ENCODE data around the gene CCDC138.
A peak's percentile ranks its signal among the peaks of the same experiment; 100 is the strongest.
"Not testable (repeated sequence)": the region's sequence is repeated elsewhere in the genome, so short reads cannot be mapped to it uniquely, and the experiment has no call there.

The CCDC138 gene, protein sequence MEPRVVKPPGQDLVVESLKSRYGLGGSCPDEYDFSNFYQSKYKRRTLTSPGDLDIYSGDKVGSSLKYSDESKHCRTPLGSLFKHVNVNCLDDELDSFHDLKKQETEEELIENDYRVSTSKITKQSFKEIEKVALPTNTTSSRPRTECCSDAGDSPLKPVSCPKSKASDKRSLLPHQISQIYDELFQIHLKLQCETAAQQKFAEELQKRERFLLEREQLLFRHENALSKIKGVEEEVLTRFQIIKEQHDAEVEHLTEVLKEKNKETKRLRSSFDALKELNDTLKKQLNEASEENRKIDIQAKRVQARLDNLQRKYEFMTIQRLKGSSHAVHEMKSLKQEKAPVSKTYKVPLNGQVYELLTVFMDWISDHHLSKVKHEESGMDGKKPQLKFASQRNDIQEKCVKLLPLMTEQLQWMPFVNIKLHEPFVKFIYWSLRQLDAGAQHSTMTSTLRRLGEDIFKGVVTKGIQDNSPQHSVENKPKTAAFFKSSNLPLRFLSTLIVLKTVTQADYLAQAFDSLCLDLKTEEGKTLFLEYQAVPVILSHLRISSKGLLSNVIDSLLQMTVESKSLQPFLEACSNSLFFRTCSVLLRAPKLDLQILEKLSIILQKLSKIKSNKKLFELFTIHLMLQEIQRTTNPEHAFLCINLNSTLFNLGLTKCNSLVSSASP

DNA sequence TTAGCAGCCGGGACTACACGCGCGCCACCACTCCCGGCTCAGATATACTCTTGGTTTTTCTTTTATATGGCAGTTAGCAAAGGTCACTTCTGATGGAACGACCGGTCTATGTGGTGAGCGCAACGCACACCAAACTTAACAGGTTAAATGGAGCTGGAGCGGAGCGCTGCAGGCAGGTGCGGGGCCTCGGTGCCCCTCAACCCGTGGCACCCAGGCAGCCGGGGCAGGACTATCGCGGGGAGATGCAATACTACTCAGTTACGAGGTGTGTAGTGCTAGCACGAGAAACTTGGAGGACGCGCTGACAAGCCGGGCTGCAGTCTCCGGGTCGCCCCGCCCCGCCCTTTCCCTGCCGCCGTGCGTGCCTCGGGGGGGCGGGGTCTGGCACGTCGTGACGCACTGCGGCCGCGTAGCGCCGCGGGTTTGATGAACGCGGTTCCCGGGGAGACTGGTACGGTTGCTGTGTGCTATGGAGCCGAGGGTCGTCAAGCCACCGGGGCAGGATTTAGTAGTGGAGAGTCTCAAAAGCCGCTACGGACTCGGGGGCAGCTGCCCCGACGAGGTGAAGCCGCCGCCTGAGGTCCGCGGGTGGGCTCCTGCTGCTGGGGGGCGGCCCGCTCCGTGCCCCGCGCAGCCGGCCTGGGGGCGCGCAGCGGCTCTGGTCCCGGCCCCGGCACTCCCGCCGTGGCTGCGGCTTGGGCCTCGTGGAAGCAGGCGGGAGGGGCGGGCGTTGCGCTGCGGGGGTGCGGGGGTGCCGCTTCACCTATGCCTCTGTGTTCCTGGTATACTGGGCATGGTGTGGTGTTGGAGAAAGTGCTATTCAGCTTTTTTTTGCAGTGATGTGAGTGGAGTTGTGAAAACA lies at the start of gene CCDC138:
TSS of gene CCDC138 (plus strand) at position 418 of the 862 bp plus-strand sequence. CDS start at position 470, 52 bp downstream.
- DNase-seq (ENCODE audit: extremely low read depth in 1 of 2, low read depth in 1 of 2), result peak; percentile 71 to 88

DNA sequence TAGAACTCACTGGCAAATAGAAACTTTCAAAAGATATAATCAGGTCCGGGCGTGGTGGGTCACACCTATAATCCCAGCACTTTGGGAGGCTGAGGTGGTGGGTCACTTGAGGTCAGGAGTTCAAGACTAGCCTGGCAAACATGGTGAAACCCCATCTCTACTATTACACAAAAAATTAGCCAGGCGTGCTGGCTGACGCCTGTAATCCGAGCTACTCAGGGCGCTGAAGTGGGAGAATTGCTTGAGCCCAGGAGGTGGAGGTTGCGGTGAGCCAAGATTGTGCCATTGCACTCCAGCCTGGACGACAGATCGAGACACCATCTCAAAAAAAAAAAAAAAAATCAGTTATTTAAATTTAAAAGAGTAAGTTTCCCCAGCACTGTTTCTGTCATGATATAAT lies 28.6 kb upstream of the CCDC138 start:
- DNase-seq (ENCODE audit: extremely low read depth in 1 of 2, low read depth in 1 of 2), result not testable (repeated sequence)

- DNase-seq (ENCODE audit: extremely low read depth in 1 of 2, low read depth in 1 of 2), result not testable (repeated sequence)
Measured at GRCh38 chr2:108762618-108763017, 24.0 kb upstream of the CCDC138 start.

GRCh38 chr2:108766671-108767070 lies 19.9 kb upstream of the CCDC138 start:
- not testable (repeated sequence) for DNase-seq (ENCODE audit: extremely low read depth in 1 of 2, low read depth in 1 of 2)

DNA sequence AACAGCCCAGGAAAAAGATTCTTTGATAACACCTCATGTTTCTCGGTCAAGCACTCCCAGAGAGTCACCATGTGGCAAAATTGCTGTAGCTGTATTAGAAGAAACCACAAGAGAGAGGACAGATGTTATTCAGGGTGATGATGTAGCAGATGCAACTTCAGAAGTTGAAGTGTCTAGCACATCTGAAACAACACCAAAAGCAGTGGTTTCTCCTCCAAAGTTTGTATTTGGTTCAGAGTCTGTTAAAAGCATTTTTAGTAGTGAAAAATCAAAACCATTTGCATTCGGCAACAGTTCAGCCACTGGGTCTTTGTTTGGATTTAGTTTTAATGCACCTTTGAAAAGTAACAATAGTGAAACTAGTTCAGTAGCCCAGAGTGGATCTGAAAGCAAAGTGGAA lies 18.7 kb upstream of the CCDC138 start:
- DNase-seq (ENCODE audit: extremely low read depth in 1 of 2, low read depth in 1 of 2), result not testable (repeated sequence)

GRCh38 chr2:108776475-108776874 lies 10.1 kb upstream of the CCDC138 start:
- DNase-seq (ENCODE audit: extremely low read depth in 1 of 2, low read depth in 1 of 2), result no peak

GRCh38 chr2:108778857-108779256 lies 7.7 kb upstream of the CCDC138 start:
- no peak for DNase-seq (ENCODE audit: extremely low read depth in 1 of 2, low read depth in 1 of 2)

DNA sequence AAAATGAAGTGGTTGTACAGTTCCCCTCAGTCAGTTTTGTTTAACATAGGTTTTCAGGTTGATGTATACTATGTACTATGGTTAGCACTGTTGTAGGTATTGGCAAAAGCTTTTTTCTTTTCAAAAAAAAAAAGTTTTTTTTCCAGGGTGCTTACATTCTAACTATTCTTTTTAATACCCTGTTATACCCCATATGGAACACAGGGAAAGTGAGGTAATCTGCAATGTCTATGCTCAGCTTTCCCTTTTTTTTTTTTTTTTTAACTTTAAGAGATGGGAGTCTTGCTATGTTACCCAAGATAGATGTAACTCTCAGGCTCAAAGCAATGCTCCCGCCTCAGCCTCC lies 590 bp upstream of the CCDC138 start:
- DNase-seq (ENCODE audit: extremely low read depth in 1 of 2, low read depth in 1 of 2), result no peak

DNA sequence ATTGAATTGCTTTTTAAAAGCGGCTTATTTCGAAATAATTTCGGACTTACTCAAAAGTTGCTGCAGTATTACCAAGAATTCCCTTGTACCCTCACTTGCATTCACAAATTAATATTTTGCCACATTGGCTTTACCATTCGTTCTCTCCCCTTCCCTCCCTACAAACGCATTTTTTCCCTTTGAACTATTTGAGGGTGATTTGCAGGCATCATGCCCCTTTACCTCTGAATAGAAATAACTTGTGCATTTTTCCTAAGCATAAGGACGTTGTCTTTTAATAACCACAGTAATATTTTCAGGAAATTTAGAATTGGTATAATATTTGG lies 608 bp downstream of the CCDC138 start:
- DNase-seq (ENCODE audit: extremely low read depth in 1 of 2, low read depth in 1 of 2), result no peak

- no peak for DNase-seq (ENCODE audit: extremely low read depth in 1 of 2, low read depth in 1 of 2)
Measured at GRCh38 chr2:108803045-108803736, 16.6 kb downstream of the CCDC138 start.

DNA sequence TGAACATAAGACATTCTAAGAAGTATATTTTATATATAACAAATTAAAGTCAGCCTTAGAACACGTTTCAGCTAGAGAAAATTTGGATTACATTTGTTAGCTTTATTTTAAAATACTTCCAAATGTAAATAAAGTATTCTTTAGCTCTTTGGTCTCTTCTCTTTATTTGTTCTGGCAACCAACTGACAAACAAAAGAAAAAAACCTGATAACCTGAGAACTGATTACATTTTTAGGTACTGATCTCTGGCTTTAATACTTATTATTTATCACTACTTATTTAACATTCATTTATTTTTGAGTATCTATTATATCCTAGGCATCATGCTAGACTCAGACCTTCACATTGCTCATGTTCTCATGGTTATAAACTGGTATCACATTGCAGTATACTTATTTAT lies 18.5 kb downstream of the CCDC138 start:
- no peak for DNase-seq (ENCODE audit: extremely low read depth in 1 of 2, low read depth in 1 of 2)

- DNase-seq (ENCODE audit: extremely low read depth in 1 of 2, low read depth in 1 of 2), result no peak
Measured at GRCh38 chr2:108805782-108806181, 19.2 kb downstream of the CCDC138 start.

GRCh38 chr2:108806371-108807113 lies 20.0 kb downstream of the CCDC138 start:
- no peak for DNase-seq (ENCODE audit: extremely low read depth in 1 of 2, low read depth in 1 of 2)

DNA sequence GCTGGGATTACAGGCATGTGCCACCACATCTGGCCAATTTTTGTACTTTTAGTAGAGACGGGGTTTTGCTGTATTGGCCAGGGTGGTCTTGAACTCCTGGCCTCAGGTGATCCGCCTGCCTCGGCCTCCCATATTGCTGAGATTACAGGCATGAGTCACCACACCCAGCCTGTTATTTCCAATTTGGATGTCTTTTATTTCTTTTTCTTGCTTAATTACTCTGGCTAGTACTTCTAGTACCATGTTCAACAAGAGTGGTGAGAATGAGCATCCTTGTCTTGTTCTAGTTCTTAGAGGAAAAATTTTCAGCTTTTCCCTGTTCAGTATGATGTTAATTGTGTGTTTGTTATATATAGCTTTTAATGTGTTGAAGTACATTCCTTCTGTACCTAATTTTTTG lies 23.4 kb downstream of the CCDC138 start:
- DNase-seq (ENCODE audit: extremely low read depth in 1 of 2, low read depth in 1 of 2), result no peak

DNA sequence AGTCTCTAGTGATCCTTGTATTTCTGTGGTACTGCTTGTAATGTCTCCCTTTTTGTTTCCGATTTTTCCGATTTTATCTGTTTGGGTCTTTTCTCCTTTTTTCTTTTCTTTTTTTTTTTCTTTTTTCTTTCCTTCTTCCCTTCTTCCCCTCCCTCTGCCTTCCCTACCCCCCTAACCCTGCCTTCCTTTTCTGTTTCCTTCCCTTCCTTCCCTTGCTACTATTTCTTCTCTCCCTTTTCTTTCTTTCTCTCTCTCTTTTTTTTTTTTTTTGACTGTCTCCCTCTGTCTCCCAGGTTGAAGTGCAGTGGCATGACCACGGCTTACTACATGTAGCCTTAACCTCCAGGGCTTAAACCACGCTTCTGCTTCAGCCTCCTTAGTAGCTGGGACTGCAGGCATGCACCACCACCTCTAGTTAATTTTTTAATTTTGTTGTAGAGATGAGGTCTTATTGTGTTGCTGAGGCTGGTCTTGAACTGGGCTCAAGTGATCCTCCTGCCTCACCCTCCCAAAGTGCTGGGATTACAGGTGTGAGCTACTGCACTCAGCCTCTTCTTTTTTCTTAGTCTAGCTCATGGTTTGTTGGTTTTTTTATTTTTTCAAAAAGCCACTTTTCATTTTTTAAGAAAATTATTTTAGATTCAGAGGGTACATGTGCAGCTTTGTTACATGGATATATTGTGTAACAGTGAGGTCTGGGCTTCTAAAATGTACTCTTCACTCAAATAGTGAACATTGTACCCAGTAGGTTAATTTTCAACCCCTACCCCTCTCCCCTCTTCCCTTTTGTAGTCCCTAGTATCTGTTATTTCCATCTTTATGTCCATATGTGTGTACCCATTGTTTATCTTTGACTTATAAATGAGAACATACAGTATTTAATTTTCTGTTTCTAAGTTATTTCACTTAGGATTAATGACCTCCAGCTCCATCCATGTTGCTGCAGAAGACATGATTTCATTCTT lies 24.7 kb downstream of the CCDC138 start:
- no peak for DNase-seq (ENCODE audit: extremely low read depth in 1 of 2, low read depth in 1 of 2)

DNA sequence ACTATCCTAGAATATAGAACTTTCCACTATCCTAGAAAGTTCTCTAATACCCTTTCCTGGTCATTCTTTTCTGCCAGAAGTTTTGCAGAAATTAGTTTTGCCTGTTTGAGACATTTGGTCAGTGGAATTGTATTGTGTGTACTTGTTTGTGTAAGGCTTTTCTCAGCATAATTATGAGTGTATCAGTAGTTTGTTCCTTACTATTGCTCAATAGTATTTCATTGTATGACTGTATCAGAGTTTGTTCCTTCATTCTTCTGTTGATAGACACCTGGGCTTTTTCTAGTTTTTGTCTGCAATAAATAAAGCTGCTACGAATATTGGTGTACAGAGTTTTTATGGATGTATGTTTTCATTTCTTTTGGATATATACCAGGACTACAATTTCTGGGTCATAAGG lies 27.2 kb downstream of the CCDC138 start:
- no peak for DNase-seq (ENCODE audit: extremely low read depth in 1 of 2, low read depth in 1 of 2)

DNA sequence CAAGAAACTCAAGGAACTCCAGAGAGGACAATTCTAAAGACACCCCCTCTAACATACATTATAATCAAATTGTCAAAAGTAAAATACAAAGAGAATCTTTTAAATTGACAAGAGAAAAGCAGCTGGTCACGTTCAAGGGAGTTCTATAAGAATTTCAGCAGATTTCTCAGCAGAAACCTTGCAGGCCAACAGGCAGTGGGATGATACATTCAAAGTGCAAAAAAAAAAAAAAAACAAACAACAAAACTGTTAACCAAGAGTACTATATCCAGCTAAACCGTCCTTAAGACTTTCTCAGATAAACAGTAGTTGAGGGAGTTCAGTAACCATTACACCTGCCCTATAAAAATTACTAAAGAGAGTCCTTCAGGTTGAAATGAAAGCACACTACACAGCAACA lies 33.9 kb downstream of the CCDC138 start:
- no peak for DNase-seq (ENCODE audit: extremely low read depth in 1 of 2, low read depth in 1 of 2)

DNA sequence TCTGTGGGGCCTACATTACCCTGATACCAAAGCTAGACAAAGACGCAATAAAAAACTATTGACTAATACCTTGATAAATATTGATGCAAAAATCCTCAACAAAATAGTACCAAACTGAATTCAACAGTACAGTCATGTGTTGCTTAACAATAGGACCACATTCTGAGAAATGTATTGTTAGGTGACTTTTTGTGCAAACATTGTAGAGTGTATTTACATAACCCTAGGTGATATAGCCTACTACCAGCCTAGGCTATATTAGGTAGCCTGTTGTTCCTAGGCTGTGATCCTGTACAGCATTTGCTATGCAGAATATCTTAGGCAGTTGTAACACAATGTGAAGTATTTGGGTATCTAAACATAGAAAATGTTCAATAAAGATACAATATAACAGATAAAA lies 36.7 kb downstream of the CCDC138 start:
- no peak for DNase-seq (ENCODE audit: extremely low read depth in 1 of 2, low read depth in 1 of 2)

All from activated CD8-positive, alpha-beta memory T cell treated with anti-CD3 and anti-CD28 coated beads for 1 hour (primary cell).